SK-N-SH treated with all-trans-retinoic acid at 6 μM for 48 hours (cell line): ENCODE measurements around the gene SUSD3.

Experiments
- CSDC2 ChIP-seq: fragments of 250-450 bp; sonication (Bioruptor Pico); IDR thresholded peaks from 2 replicates; pipeline ENCODE4 v1.5.0; 2020; ENCODE audit warnings: mild to moderate bottlenecking, moderate library complexity
- CSRNP3 ChIP-seq: fragments of 250-450 bp; sonication (Bioruptor Pico); IDR thresholded peaks from 2 replicates; pipeline ENCODE4 v1.5.1; 2021; ENCODE audit warnings: mild to moderate bottlenecking, moderate library complexity
- GLIS3 ChIP-seq: fragments of 250-450 bp; sonication (Bioruptor Pico); IDR thresholded peaks from 2 replicates; pipeline ENCODE4 v1.5.0; 2020; ENCODE audit warnings: mild to moderate bottlenecking, moderate library complexity
- PPARA ChIP-seq: fragments of 250-450 bp; sonication (Bioruptor Pico); IDR thresholded peaks from 2 replicates; pipeline ENCODE4 v1.5.0; 2020; ENCODE audit warnings: mild to moderate bottlenecking, borderline replicate concordance
- ZFP3 ChIP-seq: fragments of 250-450 bp; sonication (Bioruptor Pico); IDR thresholded peaks from 2 replicates; pipeline ENCODE4 v1.5.0; 2020; ENCODE audit warnings: mild to moderate bottlenecking, moderate library complexity
- ZFP30 ChIP-seq: fragments of 450-650 bp; formaldehyde crosslinking; IDR thresholded peaks from 2 replicates; pipeline ENCODE4 v1.5.0; 2022; ENCODE audit warnings: mild to moderate bottlenecking, moderate library complexity
- ZNF8 ChIP-seq: fragments of 450-650 bp; formaldehyde crosslinking; IDR thresholded peaks from 2 replicates; pipeline ENCODE4 v1.5.0; 2020; ENCODE audit warnings: mild to moderate bottlenecking, moderate library complexity
- TF ChIP-seq, protein P1 (sequence below): fragments of 250-450 bp; sonication (Bioruptor Pico); IDR thresholded peaks from 2 replicates; pipeline ENCODE4 v1.8.0; 2020; ENCODE audit warnings: mild to moderate bottlenecking, moderate library complexity, borderline replicate concordance
- TF ChIP-seq, protein P2 (sequence below): fragments of 250-450 bp; sonication (Bioruptor Pico); IDR thresholded peaks from 2 replicates; pipeline ENCODE4 v1.5.1; 2020; ENCODE audit warnings: low read depth, mild to moderate bottlenecking, moderate library complexity
- TF ChIP-seq, protein P3 (sequence below): fragments of 250-450 bp; sonication (Bioruptor Pico); IDR thresholded peaks from 2 replicates; pipeline ENCODE4 v1.5.0; 2020; ENCODE audit warnings: mild to moderate bottlenecking, moderate library complexity

- no peak for TF ChIP-seq ZFP30 (CRISPR knock-in tag)
- TF ChIP-seq CSDC2 (CRISPR knock-in tag): no peak
- TF ChIP-seq PPARA (CRISPR knock-in tag): no peak
- TF ChIP-seq ZNF8 (CRISPR knock-in tag): no peak
- TF ChIP-seq CSRNP3: no peak
- TF ChIP-seq, protein P1, sequence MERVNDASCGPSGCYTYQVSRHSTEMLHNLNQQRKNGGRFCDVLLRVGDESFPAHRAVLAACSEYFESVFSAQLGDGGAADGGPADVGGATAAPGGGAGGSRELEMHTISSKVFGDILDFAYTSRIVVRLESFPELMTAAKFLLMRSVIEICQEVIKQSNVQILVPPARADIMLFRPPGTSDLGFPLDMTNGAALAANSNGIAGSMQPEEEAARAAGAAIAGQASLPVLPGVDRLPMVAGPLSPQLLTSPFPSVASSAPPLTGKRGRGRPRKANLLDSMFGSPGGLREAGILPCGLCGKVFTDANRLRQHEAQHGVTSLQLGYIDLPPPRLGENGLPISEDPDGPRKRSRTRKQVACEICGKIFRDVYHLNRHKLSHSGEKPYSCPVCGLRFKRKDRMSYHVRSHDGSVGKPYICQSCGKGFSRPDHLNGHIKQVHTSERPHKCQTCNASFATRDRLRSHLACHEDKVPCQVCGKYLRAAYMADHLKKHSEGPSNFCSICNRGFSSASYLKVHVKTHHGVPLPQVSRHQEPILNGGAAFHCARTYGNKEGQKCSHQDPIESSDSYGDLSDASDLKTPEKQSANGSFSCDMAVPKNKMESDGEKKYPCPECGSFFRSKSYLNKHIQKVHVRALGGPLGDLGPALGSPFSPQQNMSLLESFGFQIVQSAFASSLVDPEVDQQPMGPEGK (CRISPR knock-in tag): no peak
- TF ChIP-seq ZFP3 (CRISPR knock-in tag): no peak
- no peak for TF ChIP-seq GLIS3 (CRISPR knock-in tag)
- TF ChIP-seq, protein P2, sequence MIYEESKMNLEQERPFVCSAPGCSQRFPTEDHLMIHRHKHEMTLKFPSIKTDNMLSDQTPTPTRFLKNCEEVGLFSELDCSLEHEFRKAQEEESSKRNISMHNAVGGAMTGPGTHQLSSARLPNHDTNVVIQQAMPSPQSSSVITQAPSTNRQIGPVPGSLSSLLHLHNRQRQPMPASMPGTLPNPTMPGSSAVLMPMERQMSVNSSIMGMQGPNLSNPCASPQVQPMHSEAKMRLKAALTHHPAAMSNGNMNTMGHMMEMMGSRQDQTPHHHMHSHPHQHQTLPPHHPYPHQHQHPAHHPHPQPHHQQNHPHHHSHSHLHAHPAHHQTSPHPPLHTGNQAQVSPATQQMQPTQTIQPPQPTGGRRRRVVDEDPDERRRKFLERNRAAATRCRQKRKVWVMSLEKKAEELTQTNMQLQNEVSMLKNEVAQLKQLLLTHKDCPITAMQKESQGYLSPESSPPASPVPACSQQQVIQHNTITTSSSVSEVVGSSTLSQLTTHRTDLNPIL (CRISPR knock-in tag): no peak
- TF ChIP-seq, protein P3, sequence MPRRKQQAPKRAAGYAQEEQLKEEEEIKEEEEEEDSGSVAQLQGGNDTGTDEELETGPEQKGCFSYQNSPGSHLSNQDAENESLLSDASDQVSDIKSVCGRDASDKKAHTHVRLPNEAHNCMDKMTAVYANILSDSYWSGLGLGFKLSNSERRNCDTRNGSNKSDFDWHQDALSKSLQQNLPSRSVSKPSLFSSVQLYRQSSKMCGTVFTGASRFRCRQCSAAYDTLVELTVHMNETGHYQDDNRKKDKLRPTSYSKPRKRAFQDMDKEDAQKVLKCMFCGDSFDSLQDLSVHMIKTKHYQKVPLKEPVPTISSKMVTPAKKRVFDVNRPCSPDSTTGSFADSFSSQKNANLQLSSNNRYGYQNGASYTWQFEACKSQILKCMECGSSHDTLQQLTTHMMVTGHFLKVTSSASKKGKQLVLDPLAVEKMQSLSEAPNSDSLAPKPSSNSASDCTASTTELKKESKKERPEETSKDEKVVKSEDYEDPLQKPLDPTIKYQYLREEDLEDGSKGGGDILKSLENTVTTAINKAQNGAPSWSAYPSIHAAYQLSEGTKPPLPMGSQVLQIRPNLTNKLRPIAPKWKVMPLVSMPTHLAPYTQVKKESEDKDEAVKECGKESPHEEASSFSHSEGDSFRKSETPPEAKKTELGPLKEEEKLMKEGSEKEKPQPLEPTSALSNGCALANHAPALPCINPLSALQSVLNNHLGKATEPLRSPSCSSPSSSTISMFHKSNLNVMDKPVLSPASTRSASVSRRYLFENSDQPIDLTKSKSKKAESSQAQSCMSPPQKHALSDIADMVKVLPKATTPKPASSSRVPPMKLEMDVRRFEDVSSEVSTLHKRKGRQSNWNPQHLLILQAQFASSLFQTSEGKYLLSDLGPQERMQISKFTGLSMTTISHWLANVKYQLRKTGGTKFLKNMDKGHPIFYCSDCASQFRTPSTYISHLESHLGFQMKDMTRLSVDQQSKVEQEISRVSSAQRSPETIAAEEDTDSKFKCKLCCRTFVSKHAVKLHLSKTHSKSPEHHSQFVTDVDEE (CRISPR knock-in tag): no peak
Measured at GRCh38 chr9:93020771-93021670, 37.5 kb upstream of the SUSD3 start.
